Ishikawa (cell line): ENCODE data around the gene DUSP12.

Experiments
- EP300 ChIP-seq: IDR thresholded peaks from 2 replicates; pipeline ENCODE4 v1.6.1; 2012; ENCODE audit warnings: borderline replicate concordance
- TAF1 ChIP-seq: IDR thresholded peaks from 2 replicates; pipeline ENCODE4 v1.6.1; 2012; ENCODE audit warnings: low read depth, mild to moderate bottlenecking
- YY1 ChIP-seq: IDR thresholded peaks from 2 replicates; pipeline ENCODE4 v1.6.1; 2012; ENCODE audit warnings: low read depth

DNA sequence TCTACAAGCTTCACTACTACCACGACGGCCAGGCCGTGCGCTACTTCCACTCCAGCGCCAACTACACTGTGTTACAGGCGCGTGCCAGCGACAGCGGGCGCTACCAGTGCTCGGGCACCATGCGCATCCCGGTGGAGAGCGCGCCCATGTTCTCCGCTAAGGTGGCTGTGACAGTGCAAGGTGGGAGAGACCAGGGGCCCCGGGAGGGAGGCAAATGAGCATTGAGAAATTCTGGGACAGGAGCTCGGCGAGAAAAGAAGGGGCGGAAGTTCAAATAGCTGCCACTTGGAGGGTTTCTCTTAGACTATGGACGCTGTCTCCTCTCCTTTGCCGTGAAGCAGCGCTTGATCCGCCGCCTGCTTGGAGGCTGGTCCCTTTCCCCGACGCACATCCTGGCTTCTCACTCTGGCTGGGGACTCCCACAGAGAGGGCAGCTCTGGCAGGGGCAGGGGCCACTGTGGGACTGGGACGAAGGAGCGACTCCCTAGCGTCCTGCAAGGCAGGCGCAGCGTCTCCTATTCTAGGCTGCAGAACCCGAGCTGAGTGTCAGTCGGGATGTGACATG, 23.6 kb upstream of the DUSP12 start:
- TF ChIP-seq YY1: no peak; the same call in 1 of the 2 replicates
- no peak for TF ChIP-seq EP300
- TF ChIP-seq TAF1: no peak
